Cardiac septum (tissue), 1 donor: Measurements from ENCODE around the gene AFF2. TPM values are rescaled to one million over a fixed set of nuclear protein-coding genes. Genes with fewer than 3 reads are reported as not detected.

Experiments used
- DNase-seq: peaks from one replicate; pipeline ENCODE4 v3.0.0-alpha.2; 2020; ENCODE audit warnings: low spot score
- intact Hi-C: fragments of 100-400 bp; cut with DNase I; formaldehyde crosslinking; loops from one replicate; pipeline ENCODE4 v1.14.0; 2022
- total RNA-seq: library from RNA; stranded (reverse); fragmentation: NEBNext Ultra II Directional; extraction: Animal tissue kit (Norgen Biotek cat#: 25700); gene quantifications from one replicate; pipeline ENCODE4 v1.2.1, GENCODE V29; 2021
- donor health status: DM: no; HTN: no; CAD: no.

AFF2 gene
- total RNA-seq, 1 donor from 2014 or later: 0.67 TPM

GRCh38 chrX:149013081-149013480 is 512.7 kb downstream of the AFF2 start:
- intact Hi-C loops: no loop called here

GRCh38 chrX:149021159-149021558 is 520.7 kb downstream of the AFF2 start:
- DNase-seq: no peak

More at GRCh38 chrX:149013081-149013480, 512.7 kb downstream of the AFF2 start:
- DNase-seq: no peak

GRCh38 chrX:149022485-149022884 is 522.1 kb downstream of the AFF2 start:
- no peak for DNase-seq
- intact Hi-C loops: no loop called here

More at GRCh38 chrX:149021159-149021558, 520.7 kb downstream of the AFF2 start:
- intact Hi-C loops: no loop called here

- no peak for DNase-seq
- intact Hi-C loops: no loop called here
Observed at GRCh38 chrX:149032449-149032848, 532.0 kb downstream of the AFF2 start.

DNA sequence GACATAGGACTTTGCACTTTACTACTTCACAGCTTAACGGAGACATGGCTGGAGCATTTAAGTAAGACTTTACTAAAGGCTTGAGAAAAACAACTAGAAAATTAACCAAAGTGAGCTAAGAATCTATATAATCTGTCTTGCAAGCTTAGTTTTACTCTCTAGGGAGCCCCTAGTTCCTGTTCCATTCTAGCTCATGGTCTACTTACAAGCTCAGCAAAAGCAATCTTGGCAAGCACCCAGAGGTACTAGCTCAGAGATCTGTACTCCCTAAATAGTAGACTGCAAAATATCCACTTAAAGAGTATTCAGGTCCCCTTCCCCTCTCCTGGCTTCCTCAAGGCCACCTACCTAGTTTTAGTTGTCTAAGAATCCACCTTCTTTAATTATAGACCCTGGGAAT is 535.7 kb downstream of the AFF2 start:
- intact Hi-C loops: no loop called here
- DNase-seq: no peak

DNA sequence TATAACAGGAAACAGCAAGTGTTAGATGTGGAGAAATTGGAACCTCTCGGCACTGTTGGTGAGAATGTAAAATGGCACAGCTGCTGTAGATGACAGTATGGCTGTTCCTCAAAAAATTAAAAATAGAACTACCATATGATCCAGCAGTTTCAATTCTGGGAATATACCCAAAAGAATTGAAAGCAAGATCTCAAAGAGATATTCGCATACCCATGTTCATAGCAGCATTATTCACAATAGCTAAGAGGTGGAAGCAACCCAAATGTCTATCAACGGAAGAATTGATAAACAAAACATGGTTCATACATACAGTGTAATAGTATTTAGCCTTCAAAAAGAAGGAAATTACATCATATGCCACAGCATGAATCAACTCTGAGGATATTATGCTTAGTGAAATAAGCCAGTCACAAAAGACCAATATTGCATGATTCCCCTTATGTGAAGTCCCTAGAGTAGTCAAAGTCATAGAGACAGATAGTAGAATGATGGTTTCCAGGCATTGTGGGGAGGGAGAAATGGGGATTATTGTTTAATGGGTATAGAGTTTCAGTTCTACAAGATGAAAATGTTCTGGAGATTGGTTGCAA is 537.0 kb downstream of the AFF2 start:
- DNase-seq: no peak
- intact Hi-C loops: no loop called here

- intact Hi-C loops: no loop called here
Observed at GRCh38 chrX:149039057-149039456, 538.6 kb downstream of the AFF2 start.

GRCh38 chrX:149040873-149041535 is 540.6 kb downstream of the AFF2 start:
- intact Hi-C loops: no loop called here
- DNase-seq: no peak

More at GRCh38 chrX:149039057-149039456, 538.6 kb downstream of the AFF2 start:
- DNase-seq: no peak

GRCh38 chrX:149043401-149043800 is 543.0 kb downstream of the AFF2 start:
- intact Hi-C loops: no loop called here
- no peak for DNase-seq

- no peak for DNase-seq
- intact Hi-C loops: no loop called here
Observed at GRCh38 chrX:149044471-149044870, 544.1 kb downstream of the AFF2 start.

GRCh38 chrX:149045645-149046210 is 545.3 kb downstream of the AFF2 start:
- intact Hi-C loops: no loop called here
- DNase-seq: no peak
